ENCODE measurements around the gene MATN4. TPM values are rescaled to one million over a fixed set of nuclear protein-coding genes. Genes with fewer than 3 reads are reported as not detected.

MATN4 gene
- total RNA-seq, 1 experiment from 2014 or later: 0.33 TPM

- Histone ChIP-seq H4K20me1 (ENCODE audit: insufficient read depth) (peaks cover 6% of the 10 kb centered on the region; the same call in 1 of the 2 replicates), H3K4me1 (replicated peaks; ENCODE audit: insufficient read depth) (peaks cover 44% of the 10 kb centered on the region), H3K27ac (peak within 1 kb of the TSS; percentile 92), H2AFZ (peak within 1 kb of the TSS; percentile 60; the same call in 1 of the 2 replicates), H3K9me2 (ENCODE audit: insufficient read depth) (no peaks in the 10 kb centered on the region), H3K4me3 (peak within 1 kb of the TSS; percentile 76), H3K9me3 (ENCODE audit: insufficient read depth, low read depth) (no peaks in the 10 kb centered on the region), H3K4me2 (peak within 1 kb of the TSS; percentile 93), H3K36me3 (ENCODE audit: low read depth) (no peaks in the 10 kb centered on the region), H3K79me2 (ENCODE audit: low read depth) (peaks cover 44% of the 10 kb centered on the region), H3F3A (ENCODE audit: insufficient read depth, low read depth) (peaks cover 59% of the 10 kb centered on the region), H3K27me3 (ENCODE audit: insufficient read depth, low read depth) (no peaks in the 10 kb centered on the region)
- ChIA-PET CTCF (interaction anchor here (0.6 to 1.4 kb wide), 3 partner anchors 13 to 26 kb away, joined by 3 to 6 read pairs (median 3); no protein-coding TSS in a partner anchor), POLR2A (ENCODE audit: unreplicated experiment) (interaction anchor here (0.6 to 2.4 kb wide), 12 partner anchors 7 to 1407 kb away, joined by 3 to 13 read pairs (median 4); partner anchors contain the start of gene SYS1)
- TF ChIP-seq CTCF (conservative IDR thresholded peaks at IDR 0.05) (0 out of 2 replicates have a peak, but pooled peaks have one; percentile 21), EZH2 (IDR thresholded peaks at IDR 0.05; ENCODE audit: low read depth) (no peak)
- intact Hi-C loops (cut with micrococcal nuclease; ENCODE audit: unreplicated experiment): loop anchor here (1.0 kb wide), 1 partner anchor 25 kb away; no protein-coding TSS in a partner anchor
- peak; percentile 63 to 80 for DNase-seq
- no TSS peak for BruUV-seq (replicated peaks)
Observed at GRCh38 chr20:45347936-45348778, 40.1 kb upstream of the MATN4 start, which contains the start of gene SDC4. Gene SDC4, minus strand, starts transcription at chr20:45348424. Its CDS starts 40 bp downstream, at chr20:45348384.

GRCh38 chr20:45347297-45347935 is 39.3 kb upstream of the MATN4 start:
- Histone ChIP-seq H3K36me3 (ENCODE audit: low read depth) (no peaks in the 10 kb centered on the region), H2AFZ (no peak overlapping the region), H3K27ac (peak overlapping the region; percentile 92), H3K27me3 (ENCODE audit: insufficient read depth, low read depth) (no peaks in the 10 kb centered on the region), H3K9me2 (ENCODE audit: insufficient read depth) (no peaks in the 10 kb centered on the region), H3K4me2 (peak overlapping the region; percentile 93), H3F3A (ENCODE audit: insufficient read depth, low read depth) (peaks cover 64% of the 10 kb centered on the region), H4K20me1 (ENCODE audit: insufficient read depth) (peaks cover 6% of the 10 kb centered on the region; the same call in 1 of the 2 replicates), H3K4me3 (peak overlapping the region; percentile 76), H3K79me2 (ENCODE audit: low read depth) (peaks cover 51% of the 10 kb centered on the region), H3K4me1 (replicated peaks; ENCODE audit: insufficient read depth) (peaks cover 51% of the 10 kb centered on the region), H3K9me3 (ENCODE audit: insufficient read depth, low read depth) (no peaks in the 10 kb centered on the region)
- DNase-seq: no peak
- ChIA-PET POLR2A (ENCODE audit: unreplicated experiment) (interaction anchor here (0.6 to 2.4 kb wide), 10 partner anchors 8 to 176 kb away, joined by 3 to 13 read pairs (median 5); partner anchors contain the start of gene SYS1), CTCF (interaction anchor here (1.2 to 1.4 kb wide), 2 partner anchors 25 to 26 kb away, joined by 3 read pairs; no protein-coding TSS in a partner anchor)
- intact Hi-C loops (cut with micrococcal nuclease; ENCODE audit: unreplicated experiment): no loop called here
- BruUV-seq (replicated peaks): TSS peak; percentile 32
- TF ChIP-seq CTCF (conservative IDR thresholded peaks at IDR 0.05): no peak
- no peak for TF ChIP-seq EZH2 (IDR thresholded peaks at IDR 0.05; ENCODE audit: low read depth)

GRCh38 chr20:45346851-45347250 is 38.8 kb upstream of the MATN4 start:
- TF ChIP-seq EZH2 (IDR thresholded peaks at IDR 0.05; ENCODE audit: low read depth): no peak
- TF ChIP-seq CTCF (conservative IDR thresholded peaks at IDR 0.05): no peak
- ChIA-PET POLR2A (ENCODE audit: unreplicated experiment) (interaction anchor here (0.6 to 2.4 kb wide), 5 partner anchors 10 to 1060 kb away, joined by 5 to 13 read pairs (median 6); partner anchors contain the start of gene SYS1), CTCF (interaction anchor here (1.2 kb wide), 1 partner anchor 27 kb away, joined by 3 read pairs; no protein-coding TSS in a partner anchor)
- BruUV-seq (replicated peaks): no TSS peak
- Histone ChIP-seq H3K9me3 (ENCODE audit: insufficient read depth, low read depth) (no peaks in the 10 kb centered on the region), H3K27me3 (ENCODE audit: insufficient read depth, low read depth) (no peaks in the 10 kb centered on the region), H2AFZ (no peak overlapping the region), H3F3A (ENCODE audit: insufficient read depth, low read depth) (peaks cover 67% of the 10 kb centered on the region), H4K20me1 (ENCODE audit: insufficient read depth) (peaks cover 6% of the 10 kb centered on the region; the same call in 1 of the 2 replicates), H3K36me3 (ENCODE audit: low read depth) (no peaks in the 10 kb centered on the region), H3K4me2 (peak overlapping the region; percentile 93), H3K79me2 (ENCODE audit: low read depth) (peaks cover 57% of the 10 kb centered on the region), H3K9me2 (ENCODE audit: insufficient read depth) (no peaks in the 10 kb centered on the region), H3K4me1 (replicated peaks; ENCODE audit: insufficient read depth) (peaks cover 57% of the 10 kb centered on the region), H3K4me3 (peak overlapping the region; percentile 76), H3K27ac (peak overlapping the region; percentile 92)
- DNase-seq: peak in 1 of 2 experiments; percentile 50
- intact Hi-C loops (cut with micrococcal nuclease; ENCODE audit: unreplicated experiment): no loop called here
